Cardiac fibroblast (primary cell): ENCODE measurements around the gene CCM2.

ENCODE experiments used
- DNase-seq, 2 donors: peaks; one replicate each; pipeline versions ENCODE4 v3.0.0 to v3.0.0-alpha.2; 2010; ENCODE audit warnings: low read depth in 2 of 2
- H3K4me3 ChIP-seq, 2 donors: replicated peaks in 1 of 2; 1 replicate in 1 of 2; 2 replicates in 1 of 2; pipeline ENCODE4 v1.5.1; 2011; ENCODE audit warnings: low read depth in 2 of 2, low read length in 2 of 2, mild to moderate bottlenecking in 2 of 2, moderate library complexity in 1 of 2
- CTCF ChIP-seq: IDR thresholded peaks from one replicate; pipeline ENCODE4 v1.5.1; 2011; ENCODE audit warnings: low read depth, mild to moderate bottlenecking, low read length, inconsistent platforms

The CCM2 gene

GRCh38 chr7:45055594-45056219, 55.7 kb downstream of the CCM2 start:
- no peak overlapping the region for H3K4me3 ChIP-seq
- DNase-seq, result no peak
- no peak for TF ChIP-seq CTCF

- TF ChIP-seq CTCF, result no peak
- H3K4me3 ChIP-seq, result no peak overlapping the region
- no peak for DNase-seq
These were observed 57.9 kb downstream of the CCM2 start for GRCh38 chr7:45057878-45058277.

GRCh38 chr7:45060295-45060694, 60.3 kb downstream of the CCM2 start:
- TF ChIP-seq CTCF, result no peak
- no peak overlapping the region for H3K4me3 ChIP-seq
- no peak for DNase-seq

- DNase-seq, result no peak
- H3K4me3 ChIP-seq, result no peak overlapping the region
- TF ChIP-seq CTCF, result no peak
These were observed 61.4 kb downstream of the CCM2 start for GRCh38 chr7:45061352-45061751.

GRCh38 chr7:45061806-45062425, 61.9 kb downstream of the CCM2 start:
- TF ChIP-seq CTCF, result no peak
- no peak for DNase-seq
- H3K4me3 ChIP-seq, result no peak overlapping the region

GRCh38 chr7:45064047-45064725, 64.2 kb downstream of the CCM2 start:
- DNase-seq, result no peak
- H3K4me3 ChIP-seq, result no peak overlapping the region
- no peak for TF ChIP-seq CTCF
